SK-MEL-5 (cell line): ENCODE data around the gene HOXC13. TPM values are rescaled to one million over a fixed set of nuclear protein-coding genes. Genes with fewer than 3 reads are reported as not detected.

Source experiments
- DNase-seq: peaks from one replicate; pipeline ENCODE4 v3.0.0-alpha.2; 2016; ENCODE audit warnings: low read depth, low spot score
- in situ Hi-C: cut with HindIII; loops from 2 replicates; pipeline ENCODE4 v1.10.0; 2016; ENCODE audit warnings: low sequenced_read_pairs, high pct_unique_total_duplicates, low pct_unique_long_range_greater_than_20kb
- polyA plus RNA-seq, 2 experiments: library from polyadenylated mRNA; depleted of rRNA; stranded (reverse); fragments of >200 nt; gene quantifications; 2 replicates each; pipeline ENCODE4 v1.2.3, GENCODE V29; 2015
- total RNA-seq: library from RNA; depleted of rRNA; stranded (reverse); fragments of >200 nt; shearing (Covaris generic); gene quantifications from 2 replicates; pipeline ENCODE4 v1.2.3, GENCODE V29; 2014; rRNA removed

Gene HOXC13
- 4.7 and 6.1 TPM in 2 replicates for total RNA-seq
- polyA plus RNA-seq (2015; cell fraction: cytosol; rRNA removed), result 15.5 and 16.8 TPM in 2 replicates
- 2.0 and 3.4 TPM in 2 replicates for polyA plus RNA-seq (2015; cell fraction: nucleus; rRNA removed)

DNA sequence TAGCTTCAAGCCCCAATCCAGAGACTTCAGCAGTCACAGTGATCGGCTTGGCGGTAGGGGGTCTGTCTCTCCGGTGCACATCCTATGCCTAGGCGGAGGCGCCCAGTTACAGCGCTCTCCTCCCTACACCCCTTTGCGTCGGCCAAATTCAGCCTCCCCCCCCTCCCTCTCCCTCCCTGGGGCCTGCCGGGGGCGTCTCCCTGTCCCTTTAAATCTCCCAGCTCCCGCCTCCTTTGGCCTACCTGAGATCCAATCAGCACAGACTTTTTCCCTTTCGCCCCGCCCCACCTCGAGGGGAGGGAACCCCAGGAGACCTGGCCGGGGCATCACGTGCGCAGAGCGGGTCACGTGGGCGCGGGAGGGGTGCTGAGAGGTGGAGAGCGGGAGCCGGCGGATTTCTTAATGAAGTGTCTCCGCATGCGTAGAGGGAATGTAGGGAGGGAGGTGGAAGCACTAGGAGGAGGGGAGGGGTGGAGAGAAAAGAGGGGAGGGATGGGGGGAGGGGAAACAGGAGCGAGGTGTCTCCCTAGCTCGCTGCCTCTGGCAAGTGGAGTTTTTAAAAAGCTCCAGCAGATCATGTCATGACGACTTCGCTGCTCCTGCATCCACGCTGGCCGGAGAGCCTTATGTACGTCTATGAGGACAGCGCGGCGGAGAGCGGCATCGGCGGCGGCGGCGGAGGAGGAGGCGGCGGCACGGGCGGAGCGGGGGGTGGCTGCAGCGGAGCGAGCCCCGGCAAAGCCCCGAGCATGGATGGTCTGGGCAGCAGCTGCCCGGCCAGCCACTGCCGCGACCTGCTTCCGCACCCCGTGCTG, at the start of gene HOXC13:
Gene HOXC13, plus strand, starts transcription at position 506 of the 815 bp plus-strand sequence. Its CDS starts 76 bp downstream, at position 582.
- in situ Hi-C loops, result no loop called here
- peak; percentile 99 for DNase-seq

- in situ Hi-C loops, result no loop called here
- no peak for DNase-seq
Observed at GRCh38 chr12:53890081-53890480, 48.5 kb upstream of the HOXC13 start.

- no peak for DNase-seq
- in situ Hi-C loops, result no loop called here
Observed at GRCh38 chr12:53892762-53893395, 45.8 kb upstream of the HOXC13 start.

DNA sequence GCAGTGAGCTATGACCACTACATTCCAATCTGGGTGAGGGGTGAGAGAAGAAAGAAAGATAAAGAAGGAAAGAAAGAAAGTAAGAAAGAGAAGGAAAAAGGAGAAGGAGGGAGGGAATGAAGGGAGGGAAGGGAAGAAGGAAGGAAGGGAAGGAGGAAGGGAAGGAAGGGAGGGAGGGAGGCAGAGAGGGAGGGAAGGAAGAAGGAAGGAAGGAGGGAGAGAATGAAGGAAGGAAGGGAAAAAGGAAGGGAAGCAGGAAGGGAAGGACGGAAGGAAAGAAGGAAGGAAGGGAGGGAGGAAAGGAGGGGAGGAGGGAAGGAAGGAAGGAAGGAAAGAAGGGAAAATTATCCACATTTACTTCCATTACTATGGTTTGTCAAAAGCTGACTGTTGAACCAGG, 39.4 kb upstream of the HOXC13 start:
- no peak for DNase-seq
- in situ Hi-C loops, result no loop called here

DNA sequence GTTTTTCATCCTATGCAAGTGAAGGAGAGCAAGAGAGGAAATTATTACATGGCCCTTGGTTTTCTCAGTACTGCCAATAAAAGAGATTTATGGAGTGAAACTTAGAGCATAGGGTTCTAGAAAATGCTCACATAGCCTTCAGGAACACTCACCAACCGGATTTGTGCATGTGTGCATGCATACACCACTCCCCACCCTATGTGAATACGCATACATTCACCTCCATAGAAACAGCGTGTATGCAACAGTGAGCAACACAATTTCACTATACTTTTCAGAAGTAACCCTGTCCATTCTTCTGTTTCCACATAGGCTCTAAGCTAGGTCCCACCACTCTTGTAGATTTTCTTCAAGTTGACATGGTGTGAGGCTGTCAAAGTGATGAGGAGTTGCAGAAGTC, 31.5 kb upstream of the HOXC13 start:
- no peak for DNase-seq
- in situ Hi-C loops, result no loop called here

- in situ Hi-C loops, result no loop called here
- no peak for DNase-seq
Observed at GRCh38 chr12:53916788-53917655, 21.6 kb upstream of the HOXC13 start.

DNA sequence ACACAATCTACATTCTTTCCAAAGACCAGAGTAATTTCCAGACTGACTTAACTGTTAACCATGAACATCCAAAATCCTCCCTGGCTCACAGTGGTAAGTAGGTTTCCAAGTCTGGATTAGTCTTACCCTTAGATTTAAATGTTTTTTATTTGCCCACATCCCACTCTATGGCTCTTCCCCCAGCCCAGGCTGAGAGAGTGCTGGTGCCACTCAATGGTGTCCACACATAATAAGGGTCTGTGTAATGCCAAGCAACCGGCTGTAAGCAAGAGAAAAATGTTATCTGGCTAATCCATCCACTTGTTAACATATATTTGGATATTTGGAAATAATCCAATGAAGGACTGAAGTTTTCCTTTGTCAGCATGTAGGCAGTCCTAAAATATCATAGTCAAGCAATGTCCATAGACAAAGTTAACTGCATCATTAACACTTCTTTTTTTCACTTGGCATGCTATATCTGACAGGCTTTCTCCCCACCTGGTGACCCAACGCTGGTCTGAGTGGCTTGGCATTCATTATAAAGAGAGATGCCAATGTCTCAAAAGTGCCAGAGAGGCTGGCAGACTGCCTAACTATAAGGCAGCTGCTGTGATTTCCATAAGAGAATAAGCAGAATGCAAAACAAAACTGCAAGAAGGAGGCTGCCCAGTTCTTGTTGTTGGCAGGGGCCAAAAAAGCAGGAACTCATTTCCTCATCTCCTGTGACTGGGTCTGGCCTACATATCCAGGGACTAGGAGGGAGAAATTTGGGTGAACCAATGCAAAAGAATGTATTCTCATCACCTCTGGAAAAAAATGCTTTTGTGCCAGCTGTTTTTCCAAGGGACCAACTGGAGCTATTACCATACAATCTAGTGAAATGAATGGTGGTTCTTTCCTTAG, 13.9 kb upstream of the HOXC13 start:
- no peak for DNase-seq
- in situ Hi-C loops, result no loop called here

GRCh38 chr12:53927220-53928029, 11.2 kb upstream of the HOXC13 start:
- no peak for DNase-seq
- in situ Hi-C loops, result no loop called here

- DNase-seq, result no peak
- in situ Hi-C loops, result no loop called here
Observed at GRCh38 chr12:53928054-53928835, 10.4 kb upstream of the HOXC13 start.

GRCh38 chr12:53929527-53929926, 9.1 kb upstream of the HOXC13 start:
- DNase-seq, result no peak
- in situ Hi-C loops, result no loop called here

GRCh38 chr12:53930591-53931255, 7.9 kb upstream of the HOXC13 start:
- in situ Hi-C loops, result no loop called here

DNA sequence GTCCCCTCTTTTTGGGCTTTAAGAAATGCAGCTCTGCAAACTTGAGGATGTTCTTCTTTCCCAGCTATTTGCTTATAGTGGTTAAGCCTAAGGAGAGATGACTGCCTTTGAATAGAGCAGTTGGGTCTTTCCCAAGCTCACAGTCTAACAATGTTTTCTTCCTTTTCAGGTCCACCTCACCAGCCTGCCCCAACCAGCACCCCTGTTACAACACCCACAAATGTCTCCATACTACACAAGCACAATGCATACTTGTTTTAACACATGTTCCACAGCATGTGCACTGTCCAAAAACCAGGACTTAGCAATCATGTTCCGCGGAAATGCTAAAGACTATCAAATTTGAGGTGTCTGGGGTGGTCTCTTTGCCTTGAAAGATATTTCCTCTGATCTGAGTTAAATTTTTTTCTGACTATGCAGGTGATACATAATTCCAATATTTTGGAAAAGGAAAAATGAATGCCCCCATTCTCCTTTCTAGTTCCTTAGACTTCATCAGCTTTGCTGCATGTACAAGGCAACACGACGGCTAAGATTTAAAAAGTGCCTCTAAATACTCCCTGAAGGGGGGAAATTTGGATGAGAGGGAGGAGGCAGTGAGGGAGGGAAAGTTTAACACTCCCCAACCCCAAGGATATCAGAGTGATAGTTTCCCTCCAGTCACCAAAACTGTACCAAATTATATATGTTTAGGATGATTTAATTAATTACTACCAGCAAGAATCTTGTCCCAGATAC, 6.6 kb upstream of the HOXC13 start:
- in situ Hi-C loops, result no loop called here
- DNase-seq, result no peak

More at GRCh38 chr12:53930591-53931255, 7.9 kb upstream of the HOXC13 start:
- DNase-seq, result no peak

- in situ Hi-C loops, result no loop called here
- DNase-seq, result no peak
Observed at GRCh38 chr12:53932915-53933314, 5.7 kb upstream of the HOXC13 start.
